Stimulated activated CD8-positive, alpha-beta memory T cell treated with anti-CD3 and anti-CD28 coated beads, Interleukin-12 subunit alpha, Interleukin-12 subunit beta, amount 100 ng/mL, for 24 hours (primary cell): ENCODE measurements around the gene PRPF40A.
"Not testable (repeated sequence)": the region's sequence is repeated elsewhere in the genome, so short reads cannot be mapped to it uniquely, and the experiment has no call there.

Experiments
- DNase-seq: peaks from one replicate; pipeline ENCODE4 v3.0.0-alpha.2; 2020; ENCODE audit errors: extremely low read depth

The PRPF40A gene

GRCh38 chr2:152717228-152718075 lies at the start of gene PRPF40A:
PRPF40A (minus strand) TSS chr2:152717461; CDS start chr2:152717439, 22 bp downstream.
- peak; percentile 95 for DNase-seq

DNA sequence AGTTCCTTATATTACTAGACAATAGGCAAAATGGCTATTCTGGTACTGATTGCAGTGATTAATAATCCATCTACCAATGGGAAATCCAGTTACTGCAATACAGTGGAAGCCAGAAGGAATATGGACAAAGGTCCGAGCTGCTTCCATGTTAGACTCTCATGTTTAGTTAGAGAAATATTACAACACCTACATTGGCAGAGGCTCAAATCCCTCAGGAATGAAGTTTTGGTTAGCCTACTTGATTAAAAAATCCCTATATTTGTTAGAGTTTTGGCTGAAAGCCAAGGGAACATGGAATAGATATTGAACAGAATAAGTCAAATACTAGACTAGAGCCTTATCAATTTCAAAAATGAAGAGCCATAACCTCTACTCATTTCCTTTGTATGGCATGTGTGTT lies 49.7 kb upstream of the PRPF40A start:
- DNase-seq, result no peak

- no peak for DNase-seq
Measured at GRCh38 chr2:152763651-152764050, 46.4 kb upstream of the PRPF40A start.

DNA sequence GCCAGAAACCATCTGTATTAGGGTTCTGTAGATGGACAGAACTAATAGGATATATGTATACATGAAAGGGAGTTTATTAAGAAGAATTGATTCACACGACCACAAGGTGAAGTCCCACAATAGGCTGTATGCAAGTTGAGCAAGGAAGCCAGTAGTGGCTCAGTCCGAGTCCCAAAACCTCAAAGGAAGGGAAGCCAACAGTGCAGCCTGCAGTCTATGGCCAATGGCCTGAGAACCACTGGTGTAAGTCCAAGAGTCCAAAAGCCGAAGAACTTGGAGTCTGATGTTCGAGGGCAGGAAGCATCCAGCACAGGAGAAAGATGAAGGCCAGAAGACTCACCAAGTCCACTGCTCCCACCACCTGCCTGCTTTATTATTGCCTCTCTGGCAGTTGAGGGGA lies 45.9 kb upstream of the PRPF40A start:
- not testable (repeated sequence) for DNase-seq

DNA sequence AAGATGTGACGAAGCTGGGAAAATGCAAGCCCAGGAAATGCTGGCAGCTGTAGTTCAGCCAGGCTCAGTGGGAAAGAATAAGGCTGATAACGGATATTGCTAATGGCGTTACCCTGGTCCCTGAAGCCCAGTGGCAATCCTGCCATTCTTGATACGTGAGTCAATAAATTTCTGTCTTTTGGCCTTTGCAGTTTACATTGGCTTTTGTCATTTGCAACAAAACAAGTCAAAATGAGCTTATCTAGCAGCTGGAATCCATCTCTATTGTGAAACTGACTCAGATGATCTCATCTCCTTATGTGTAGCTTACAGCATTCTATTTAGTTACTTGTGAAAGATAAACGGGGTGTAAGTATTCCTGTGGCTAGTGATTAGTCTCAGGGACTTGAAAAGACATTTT lies 44.9 kb upstream of the PRPF40A start:
- no peak for DNase-seq

- no peak for DNase-seq
Measured at GRCh38 chr2:152761214-152761613, 44.0 kb upstream of the PRPF40A start.

- no peak for DNase-seq
Measured at GRCh38 chr2:152759290-152760072, 42.2 kb upstream of the PRPF40A start.

- no peak for DNase-seq
Measured at GRCh38 chr2:152755029-152755428, 37.8 kb upstream of the PRPF40A start.

GRCh38 chr2:152747751-152748150 lies 30.5 kb upstream of the PRPF40A start:
- DNase-seq, result not testable (repeated sequence)

DNA sequence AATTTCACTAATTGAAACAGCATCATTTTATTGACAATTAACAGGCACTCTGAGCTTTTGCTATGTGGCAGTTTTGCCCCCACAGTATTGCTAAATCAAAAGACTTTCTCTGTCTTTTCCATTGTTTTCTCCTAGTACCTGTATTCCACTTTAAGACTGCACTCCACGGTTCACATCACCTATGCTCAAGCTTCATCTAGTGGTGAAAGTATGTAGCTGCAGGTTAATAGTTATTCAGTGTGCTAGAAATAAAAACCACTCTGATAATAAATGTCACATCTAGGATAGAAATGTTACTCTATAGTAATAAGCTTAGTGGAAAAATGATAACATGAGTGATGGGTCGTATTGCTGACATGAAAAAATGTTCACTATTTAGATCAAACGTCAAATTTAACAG lies 25.7 kb upstream of the PRPF40A start:
- no peak for DNase-seq

GRCh38 chr2:152740743-152741328 lies 23.6 kb upstream of the PRPF40A start:
- no peak for DNase-seq

DNA sequence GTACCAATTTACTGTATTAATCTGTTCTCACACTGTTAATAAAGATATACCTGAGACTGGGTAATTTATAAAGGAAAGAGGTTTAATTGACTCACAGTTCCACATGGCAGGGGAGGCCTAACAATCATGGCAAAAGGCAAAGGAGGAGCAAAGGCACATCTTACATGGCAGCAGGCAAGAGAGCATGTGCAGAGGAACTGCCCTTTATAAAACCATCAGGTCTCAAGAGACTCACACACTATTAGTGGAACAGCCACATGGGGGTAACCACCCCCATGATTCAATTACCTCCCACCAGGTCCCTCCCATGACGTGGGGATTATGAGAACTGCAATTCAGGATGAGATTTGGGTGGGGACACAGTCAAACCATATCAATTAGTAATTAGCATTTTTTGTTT lies 22.4 kb upstream of the PRPF40A start:
- not testable (repeated sequence) for DNase-seq

GRCh38 chr2:152738438-152738837 lies 21.2 kb upstream of the PRPF40A start:
- no peak for DNase-seq

DNA sequence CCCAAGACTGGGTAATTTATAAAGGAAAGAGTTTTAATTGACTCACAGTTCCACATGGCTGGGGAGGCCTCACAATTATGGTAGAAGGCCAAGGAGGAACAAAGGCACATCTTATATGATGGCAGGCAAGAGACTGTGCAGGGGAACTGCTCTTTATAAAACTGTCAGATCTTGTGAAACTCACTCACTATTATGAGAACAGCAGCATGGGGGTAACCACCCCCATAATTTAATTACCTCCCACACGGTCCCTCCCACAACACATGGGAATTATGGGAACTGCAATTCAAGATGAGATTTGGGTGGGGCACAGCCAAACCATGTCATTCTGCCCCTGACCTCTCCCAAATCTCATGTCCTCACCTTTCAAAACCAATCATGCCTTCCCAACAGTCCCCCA lies 20.2 kb upstream of the PRPF40A start:
- DNase-seq, result not testable (repeated sequence)

- no peak for DNase-seq
Measured at GRCh38 chr2:152730591-152731333, 13.5 kb upstream of the PRPF40A start.

- DNase-seq, result no peak
Measured at GRCh38 chr2:152729844-152730243, 12.6 kb upstream of the PRPF40A start.

- no peak for DNase-seq
Measured at GRCh38 chr2:152723918-152724317, 6.7 kb upstream of the PRPF40A start.

- DNase-seq, result not testable (repeated sequence)
Measured at GRCh38 chr2:152722639-152723038, 5.4 kb upstream of the PRPF40A start.

GRCh38 chr2:152720794-152721193 lies 3.5 kb upstream of the PRPF40A start:
- no peak for DNase-seq

DNA sequence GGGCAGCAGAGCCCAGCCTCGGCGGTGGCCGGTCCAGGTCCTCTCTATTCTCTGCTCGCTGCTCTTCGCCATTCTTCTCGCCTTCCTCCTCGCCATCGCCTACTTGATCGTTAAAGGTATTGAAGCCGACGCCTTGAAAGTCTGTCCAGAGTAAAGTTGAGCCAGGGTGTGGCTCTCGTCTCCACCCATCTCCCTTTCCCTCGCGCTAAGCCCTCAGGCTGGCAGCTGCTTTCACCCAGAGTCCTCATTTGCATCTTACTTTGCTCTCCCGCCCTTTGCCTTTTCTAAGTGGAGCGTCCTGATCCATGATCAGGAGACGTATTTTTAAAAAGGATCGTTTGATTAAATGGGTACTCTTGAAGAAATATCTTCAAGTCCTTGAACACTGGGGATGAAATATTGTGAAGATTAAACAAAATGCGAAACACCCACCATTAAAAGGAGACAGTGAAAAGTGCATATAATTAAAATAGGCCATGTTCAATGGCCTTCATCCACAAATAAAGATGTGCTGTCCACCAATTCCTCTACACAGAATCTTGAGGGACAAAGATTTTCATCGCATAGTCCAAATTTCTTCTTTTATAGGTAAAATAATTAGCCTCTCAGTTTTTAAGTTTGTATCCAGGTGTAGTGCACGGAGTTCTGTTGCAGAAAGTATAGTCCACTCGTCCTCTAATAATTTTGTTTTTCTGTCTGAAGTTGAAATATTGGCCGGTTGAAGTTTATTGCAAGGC lies 1.8 kb upstream of the PRPF40A start:
- no peak for DNase-seq
